ENCODE results near the gene ANXA5. TPM values are rescaled to one million over a fixed set of nuclear protein-coding genes. Genes with fewer than 3 reads are reported as not detected.

The ANXA5 gene
- total RNA-seq, 2 experiments from 2014 or later: 28.9 to 40.1 TPM

DNA sequence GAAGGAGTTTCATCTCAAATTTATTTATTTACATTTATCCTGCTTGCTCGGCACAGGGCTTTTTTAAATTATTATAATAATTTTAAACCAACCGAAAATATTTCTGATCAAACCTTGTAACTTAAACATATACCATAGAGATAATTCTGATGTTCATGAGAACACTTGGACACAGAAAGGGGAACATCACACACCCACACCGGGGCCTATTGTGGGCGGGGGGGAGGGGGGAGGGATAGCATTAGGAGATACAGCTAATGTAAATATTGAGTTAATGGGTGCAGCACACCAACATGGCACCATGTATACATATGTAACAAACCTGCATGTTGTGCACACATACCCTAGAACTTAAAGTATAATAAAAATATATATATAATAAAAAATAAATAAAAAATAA, 2.9 kb downstream of the ANXA5 start:
- Histone ChIP-seq H3K9me3 (ENCODE audit: low read length) (no peaks in the 10 kb centered on the region), H3K79me2 (ENCODE audit: insufficient read depth, low read depth, low read length) (no peaks in the 10 kb centered on the region; the same call in 1 of the 2 replicates), H3K4me1 (ENCODE audit: insufficient read depth, low read length, poor library complexity, severe bottlenecking) (peaks cover 5% of the 10 kb centered on the region), H2AFZ (ENCODE audit: low read length) (no peak overlapping the region), H3K9me2 (ENCODE audit: insufficient read depth, low read length) (no peaks in the 10 kb centered on the region), H3K4me2 (ENCODE audit: low read length) (no peak overlapping the region), H3K4me3 (ENCODE audit: low read depth, low read length, poor library complexity, severe bottlenecking) (no peak overlapping the region), H4K20me1 (ENCODE audit: insufficient read depth, low read length) (no peaks in the 10 kb centered on the region), H3K36me3 (ENCODE audit: insufficient read depth, low read length) (no peaks in the 10 kb centered on the region), H3K27ac (ENCODE audit: low read depth, low read length, poor library complexity, severe bottlenecking) (no peak overlapping the region)
- no peak for DNase-seq (ENCODE audit: low spot score)
- BruUV-seq (replicated peaks): no TSS peak
- no peak for TF ChIP-seq EZH2phosphoT487 (IDR thresholded peaks at IDR 0.05; ENCODE audit: borderline replicate concordance, low read depth, low read length)
- TF ChIP-seq, protein P1, sequence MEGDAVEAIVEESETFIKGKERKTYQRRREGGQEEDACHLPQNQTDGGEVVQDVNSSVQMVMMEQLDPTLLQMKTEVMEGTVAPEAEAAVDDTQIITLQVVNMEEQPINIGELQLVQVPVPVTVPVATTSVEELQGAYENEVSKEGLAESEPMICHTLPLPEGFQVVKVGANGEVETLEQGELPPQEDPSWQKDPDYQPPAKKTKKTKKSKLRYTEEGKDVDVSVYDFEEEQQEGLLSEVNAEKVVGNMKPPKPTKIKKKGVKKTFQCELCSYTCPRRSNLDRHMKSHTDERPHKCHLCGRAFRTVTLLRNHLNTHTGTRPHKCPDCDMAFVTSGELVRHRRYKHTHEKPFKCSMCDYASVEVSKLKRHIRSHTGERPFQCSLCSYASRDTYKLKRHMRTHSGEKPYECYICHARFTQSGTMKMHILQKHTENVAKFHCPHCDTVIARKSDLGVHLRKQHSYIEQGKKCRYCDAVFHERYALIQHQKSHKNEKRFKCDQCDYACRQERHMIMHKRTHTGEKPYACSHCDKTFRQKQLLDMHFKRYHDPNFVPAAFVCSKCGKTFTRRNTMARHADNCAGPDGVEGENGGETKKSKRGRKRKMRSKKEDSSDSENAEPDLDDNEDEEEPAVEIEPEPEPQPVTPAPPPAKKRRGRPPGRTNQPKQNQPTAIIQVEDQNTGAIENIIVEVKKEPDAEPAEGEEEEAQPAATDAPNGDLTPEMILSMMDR (conservative IDR thresholded peaks at IDR 0.05; ENCODE audit: low read length): no peak
- ChIA-PET CTCF (ENCODE audit: unreplicated experiment) (no interaction called here), POLR2A (interaction anchor here (0.6 kb wide), 1 partner anchor 347 kb away, joined by 5 read pairs; no protein-coding TSS in a partner anchor)
- intact Hi-C loops (cut with micrococcal nuclease; ENCODE audit: unreplicated experiment): no loop called here

DNA sequence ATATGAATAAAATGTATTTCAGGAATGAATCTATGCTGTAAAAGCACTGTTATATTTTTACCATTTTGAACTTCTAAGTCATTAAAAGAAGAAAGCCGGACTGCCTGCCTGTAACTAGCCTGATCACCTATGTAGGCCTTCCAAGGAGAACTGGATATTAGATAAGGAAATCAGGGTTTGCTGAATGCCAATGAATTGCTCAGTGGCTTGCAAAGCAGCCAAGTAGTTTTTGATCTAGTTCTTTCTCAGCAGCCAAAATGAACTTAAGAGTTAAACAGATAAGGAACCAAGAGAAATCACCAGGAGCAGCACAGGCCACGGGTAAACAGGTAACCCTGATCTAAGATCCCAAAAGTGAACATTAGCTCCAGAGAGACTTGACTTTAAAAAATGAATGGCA, 3.3 kb downstream of the ANXA5 start:
- H3K27ac ChIP-seq (ENCODE audit: low read depth, low read length, poor library complexity, severe bottlenecking): no peak overlapping the region
- H4K20me1 ChIP-seq (ENCODE audit: insufficient read depth, low read length): no peaks in the 10 kb centered on the region
- no peak for DNase-seq (ENCODE audit: low spot score)
- POLR2A ChIA-PET: interaction anchor here (0.6 kb wide), 1 partner anchor 347 kb away, joined by 5 read pairs; no protein-coding TSS in a partner anchor
- peaks cover 5% of the 10 kb centered on the region for H3K4me1 ChIP-seq (ENCODE audit: insufficient read depth, low read length, poor library complexity, severe bottlenecking)
- H3K9me3 ChIP-seq (ENCODE audit: low read length): no peaks in the 10 kb centered on the region
- no peak overlapping the region for H3K4me3 ChIP-seq (ENCODE audit: low read depth, low read length, poor library complexity, severe bottlenecking)
- no peak overlapping the region for H2AFZ ChIP-seq (ENCODE audit: low read length)
- CTCF ChIA-PET (ENCODE audit: unreplicated experiment): no interaction called here
- H3K79me2 ChIP-seq (ENCODE audit: insufficient read depth, low read depth, low read length): no peaks in the 10 kb centered on the region; the same call in 1 of the 2 replicates
- no TSS peak for BruUV-seq (replicated peaks)
- intact Hi-C loops (cut with micrococcal nuclease; ENCODE audit: unreplicated experiment): no loop called here
- TF ChIP-seq, protein P1 (conservative IDR thresholded peaks at IDR 0.05; ENCODE audit: low read length): no peak
- no peak for TF ChIP-seq EZH2phosphoT487 (IDR thresholded peaks at IDR 0.05; ENCODE audit: borderline replicate concordance, low read depth, low read length)
- H3K4me2 ChIP-seq (ENCODE audit: low read length): no peak overlapping the region
- no peaks in the 10 kb centered on the region for H3K36me3 ChIP-seq (ENCODE audit: insufficient read depth, low read length)
- no peaks in the 10 kb centered on the region for H3K9me2 ChIP-seq (ENCODE audit: insufficient read depth, low read length)

DNA sequence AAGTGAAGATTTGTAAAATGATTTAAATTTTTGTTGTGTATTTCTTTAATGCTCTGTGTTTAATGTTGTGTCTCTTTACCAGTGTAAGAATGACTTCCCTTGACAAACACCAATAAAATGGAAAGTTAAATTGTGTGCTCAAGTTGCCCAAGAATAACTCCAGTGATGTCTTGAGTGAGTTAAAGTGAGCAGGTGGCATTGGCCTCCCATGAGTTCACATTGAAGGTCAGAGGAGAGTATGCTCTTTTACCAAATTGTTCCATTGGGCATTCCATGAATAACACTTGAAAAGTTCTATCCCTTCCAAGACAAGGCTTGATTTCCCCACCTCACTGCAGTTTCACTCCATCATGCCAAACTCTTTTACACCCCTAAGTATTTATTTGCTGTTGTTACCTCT, 4.5 kb downstream of the ANXA5 start:
- H3K9me3 ChIP-seq (ENCODE audit: low read length): no peaks in the 10 kb centered on the region
- no peak overlapping the region for H3K4me2 ChIP-seq (ENCODE audit: low read length)
- ChIA-PET CTCF (ENCODE audit: unreplicated experiment) (no interaction called here), POLR2A (no interaction called here)
- no peaks in the 10 kb centered on the region for H3K9me2 ChIP-seq (ENCODE audit: insufficient read depth, low read length)
- no peak for DNase-seq (ENCODE audit: low spot score)
- intact Hi-C loops (cut with micrococcal nuclease; ENCODE audit: unreplicated experiment): no loop called here
- H3K79me2 ChIP-seq (ENCODE audit: insufficient read depth, low read depth, low read length): no peaks in the 10 kb centered on the region; the same call in 1 of the 2 replicates
- no peak overlapping the region for H3K4me3 ChIP-seq (ENCODE audit: low read depth, low read length, poor library complexity, severe bottlenecking)
- no TSS peak for BruUV-seq (replicated peaks)
- H3K36me3 ChIP-seq (ENCODE audit: insufficient read depth, low read length): no peaks in the 10 kb centered on the region
- H2AFZ ChIP-seq (ENCODE audit: low read length): no peak overlapping the region
- peaks cover 5% of the 10 kb centered on the region for H3K4me1 ChIP-seq (ENCODE audit: insufficient read depth, low read length, poor library complexity, severe bottlenecking)
- H3K27ac ChIP-seq (ENCODE audit: low read depth, low read length, poor library complexity, severe bottlenecking): no peak overlapping the region
- TF ChIP-seq EZH2phosphoT487 (IDR thresholded peaks at IDR 0.05; ENCODE audit: borderline replicate concordance, low read depth, low read length): no peak
- TF ChIP-seq, protein P1 (conservative IDR thresholded peaks at IDR 0.05; ENCODE audit: low read length): no peak
- no peaks in the 10 kb centered on the region for H4K20me1 ChIP-seq (ENCODE audit: insufficient read depth, low read length)

All from OCI-LY7 (cell line).